Measurements from ENCODE around the gene ABCB1.

Gene ABCB1

GRCh38 chr7:87604264-87604663 is 3.6 kb upstream of the ABCB1 start:
- TF ChIP-seq, protein P1, sequence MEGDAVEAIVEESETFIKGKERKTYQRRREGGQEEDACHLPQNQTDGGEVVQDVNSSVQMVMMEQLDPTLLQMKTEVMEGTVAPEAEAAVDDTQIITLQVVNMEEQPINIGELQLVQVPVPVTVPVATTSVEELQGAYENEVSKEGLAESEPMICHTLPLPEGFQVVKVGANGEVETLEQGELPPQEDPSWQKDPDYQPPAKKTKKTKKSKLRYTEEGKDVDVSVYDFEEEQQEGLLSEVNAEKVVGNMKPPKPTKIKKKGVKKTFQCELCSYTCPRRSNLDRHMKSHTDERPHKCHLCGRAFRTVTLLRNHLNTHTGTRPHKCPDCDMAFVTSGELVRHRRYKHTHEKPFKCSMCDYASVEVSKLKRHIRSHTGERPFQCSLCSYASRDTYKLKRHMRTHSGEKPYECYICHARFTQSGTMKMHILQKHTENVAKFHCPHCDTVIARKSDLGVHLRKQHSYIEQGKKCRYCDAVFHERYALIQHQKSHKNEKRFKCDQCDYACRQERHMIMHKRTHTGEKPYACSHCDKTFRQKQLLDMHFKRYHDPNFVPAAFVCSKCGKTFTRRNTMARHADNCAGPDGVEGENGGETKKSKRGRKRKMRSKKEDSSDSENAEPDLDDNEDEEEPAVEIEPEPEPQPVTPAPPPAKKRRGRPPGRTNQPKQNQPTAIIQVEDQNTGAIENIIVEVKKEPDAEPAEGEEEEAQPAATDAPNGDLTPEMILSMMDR (IDR thresholded peaks at IDR 0.05; ENCODE audit: low read depth, low read length) = no peak
- Histone ChIP-seq H3K27ac (no peak overlapping the region), H3K27me3 (ENCODE audit: insufficient read depth, low read depth, severe bottlenecking) (no peaks in the 10 kb centered on the region), H3K9me3 (ENCODE audit: severe bottlenecking) (no peaks in the 10 kb centered on the region), H3K36me3 (no peaks in the 10 kb centered on the region), H3K4me3 (ENCODE audit: low read depth, low read length) (no peak overlapping the region)
- DNase-seq = no peak

- DNase-seq = no peak
- no peaks in the 10 kb centered on the region for H3K9me3 ChIP-seq (ENCODE audit: severe bottlenecking)
- no peaks in the 10 kb centered on the region for H3K36me3 ChIP-seq
- no peaks in the 10 kb centered on the region for H3K27me3 ChIP-seq (ENCODE audit: insufficient read depth, low read depth, severe bottlenecking)
- TF ChIP-seq, protein P1 (IDR thresholded peaks at IDR 0.05; ENCODE audit: low read depth, low read length) = no peak
- H3K4me3 ChIP-seq (ENCODE audit: low read depth, low read length) = no peak overlapping the region
- H3K27ac ChIP-seq = no peak overlapping the region
Measured at GRCh38 chr7:87599336-87599735, 1.3 kb downstream of the ABCB1 start.

GRCh38 chr7:87598234-87599009 is 2.3 kb downstream of the ABCB1 start:
- no peaks in the 10 kb centered on the region for H3K9me3 ChIP-seq (ENCODE audit: severe bottlenecking)
- no peak for DNase-seq
- TF ChIP-seq, protein P1 (IDR thresholded peaks at IDR 0.05; ENCODE audit: low read depth, low read length) = no peak
- no peak overlapping the region for H3K4me3 ChIP-seq (ENCODE audit: low read depth, low read length)
- H3K27me3 ChIP-seq (ENCODE audit: insufficient read depth, low read depth, severe bottlenecking) = no peaks in the 10 kb centered on the region
- H3K27ac ChIP-seq = no peak overlapping the region
- no peaks in the 10 kb centered on the region for H3K36me3 ChIP-seq

DNA sequence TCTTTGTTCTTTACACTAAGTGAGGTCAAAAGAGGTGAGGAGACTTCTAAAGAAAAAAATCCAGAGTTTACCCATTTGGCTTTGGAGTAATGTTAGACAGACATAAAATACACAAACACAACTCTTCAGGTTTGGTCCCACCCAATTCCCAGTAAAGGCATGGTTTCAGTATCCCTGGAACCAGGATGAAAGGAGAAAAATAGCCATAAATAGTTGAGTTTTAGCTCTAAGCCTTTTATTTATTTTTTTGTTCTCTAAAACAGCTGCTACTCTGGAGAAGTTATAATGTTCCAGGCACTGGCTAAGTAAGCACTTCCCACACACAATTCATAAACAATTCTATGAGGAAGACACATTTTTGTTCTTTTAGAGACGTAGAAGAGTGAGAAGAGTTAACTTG is 4.0 kb downstream of the ABCB1 start:
- Histone ChIP-seq H3K4me3 (ENCODE audit: low read depth, low read length) (no peak overlapping the region), H3K27ac (no peak overlapping the region), H3K36me3 (no peaks in the 10 kb centered on the region), H3K9me3 (ENCODE audit: severe bottlenecking) (no peaks in the 10 kb centered on the region), H3K27me3 (ENCODE audit: insufficient read depth, low read depth, severe bottlenecking) (no peaks in the 10 kb centered on the region)
- TF ChIP-seq, protein P1 (IDR thresholded peaks at IDR 0.05; ENCODE audit: low read depth, low read length) = no peak
- no peak for DNase-seq

GRCh38 chr7:87596136-87596535 is 4.5 kb downstream of the ABCB1 start:
- TF ChIP-seq, protein P1 (IDR thresholded peaks at IDR 0.05; ENCODE audit: low read depth, low read length) = no peak
- no peak overlapping the region for H3K27ac ChIP-seq
- no peaks in the 10 kb centered on the region for H3K36me3 ChIP-seq
- no peak overlapping the region for H3K4me3 ChIP-seq (ENCODE audit: low read depth, low read length)
- no peaks in the 10 kb centered on the region for H3K27me3 ChIP-seq (ENCODE audit: insufficient read depth, low read depth, severe bottlenecking)
- no peak for DNase-seq
- H3K9me3 ChIP-seq (ENCODE audit: severe bottlenecking) = no peaks in the 10 kb centered on the region

DNA sequence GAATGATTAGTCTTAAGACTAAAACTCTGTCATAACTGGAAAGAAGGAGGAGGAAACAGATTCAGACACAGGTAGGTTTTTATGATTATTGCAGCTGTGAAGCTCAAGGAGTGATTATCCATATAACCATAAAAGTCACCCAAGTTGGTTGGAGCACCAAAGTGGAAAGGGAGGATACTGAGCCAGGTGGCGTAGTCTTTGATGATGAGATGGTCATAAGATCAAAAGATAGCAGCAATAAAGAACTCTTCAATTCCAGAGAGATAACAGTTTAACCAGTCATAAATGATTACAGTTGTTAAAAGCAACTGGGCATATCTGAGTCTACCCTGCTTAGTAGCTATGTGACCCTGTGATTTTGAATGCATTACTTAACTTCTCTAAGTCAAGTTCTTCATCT is 8.4 kb downstream of the ABCB1 start:
- H3K27me3 ChIP-seq (ENCODE audit: insufficient read depth, low read depth, severe bottlenecking) = no peaks in the 10 kb centered on the region
- TF ChIP-seq, protein P1 (IDR thresholded peaks at IDR 0.05; ENCODE audit: low read depth, low read length) = no peak
- no peaks in the 10 kb centered on the region for H3K36me3 ChIP-seq
- DNase-seq = no peak
- H3K9me3 ChIP-seq (ENCODE audit: severe bottlenecking) = no peaks in the 10 kb centered on the region
- no peak overlapping the region for H3K4me3 ChIP-seq (ENCODE audit: low read depth, low read length)
- H3K27ac ChIP-seq = no peak overlapping the region

Measured in WERI-Rb-1 (cell line).